SK-N-MC (cell line): ENCODE data around the gene NPFF.

ENCODE experiments used
- EZH2 ChIP-seq: fragments of 200-600 bp; sonication (generic); IDR thresholded peaks from one replicate; pipeline ENCODE4 v1.6.1; 2017; ENCODE audit warnings: antibody characterized with exemption
- POLR2AphosphoS5 ChIP-seq: IDR thresholded peaks from 2 replicates; pipeline ENCODE4 v1.6.1; 2012; ENCODE audit warnings: mild to moderate bottlenecking, low read depth, low read length, borderline replicate concordance

- TF ChIP-seq EZH2 (no peak), POLR2AphosphoS5 (no peak; the same call in none of the 2 replicates)
These were observed 23.9 kb downstream of the NPFF start for GRCh38 chr12:53483225-53483978.
